NT2/D1 (cell line): Measurements from ENCODE around the gene PMEL.

ENCODE experiments used
- DNase-seq: peaks from one replicate; pipeline ENCODE4 v3.0.0-alpha.2; 2011; ENCODE audit warnings: low read depth, low spot score
- H3K27me3 ChIP-seq: 2 replicates; pipeline ENCODE4 v1.6.0; 2011; ENCODE audit warnings: mild to moderate bottlenecking; ENCODE audit not compliant: insufficient read length, insufficient read depth
- H3K36me3 ChIP-seq: 2 replicates; pipeline ENCODE4 v1.6.1; 2011; ENCODE audit warnings: mild to moderate bottlenecking, low read length, mixed read lengths; ENCODE audit not compliant: insufficient read depth, insufficient read length
- H3K4me1 ChIP-seq: 2 replicates; pipeline ENCODE4 v1.5.1; 2011; ENCODE audit not compliant: insufficient read depth, insufficient read length
- H3K4me3 ChIP-seq: 2 replicates; pipeline ENCODE4 v1.5.1; 2011; ENCODE audit warnings: low read depth; ENCODE audit not compliant: insufficient read length
- H3K9ac ChIP-seq: 2 replicates; pipeline ENCODE4 v1.6.0; 2011; ENCODE audit warnings: low read depth; ENCODE audit not compliant: insufficient read length
- H3K9me3 ChIP-seq: 2 replicates; pipeline ENCODE4 v1.5.1; 2011; ENCODE audit warnings: mild to moderate bottlenecking, low read length; ENCODE audit not compliant: insufficient read depth
- SUZ12 ChIP-seq: IDR thresholded peaks from 2 replicates; pipeline ENCODE4 v1.6.1; 2011; ENCODE audit not compliant: insufficient read length, insufficient read depth; ENCODE audit errors: extremely low read depth
- YY1 ChIP-seq: IDR thresholded peaks from 2 replicates; pipeline ENCODE4 v1.6.1; 2011; ENCODE audit not compliant: insufficient read length, insufficient read depth
- ZNF274 ChIP-seq: IDR thresholded peaks from 2 replicates; pipeline ENCODE4 v1.6.1; 2011; ENCODE audit warnings: mild to moderate bottlenecking, low read depth, low read length

PMEL gene

DNA sequence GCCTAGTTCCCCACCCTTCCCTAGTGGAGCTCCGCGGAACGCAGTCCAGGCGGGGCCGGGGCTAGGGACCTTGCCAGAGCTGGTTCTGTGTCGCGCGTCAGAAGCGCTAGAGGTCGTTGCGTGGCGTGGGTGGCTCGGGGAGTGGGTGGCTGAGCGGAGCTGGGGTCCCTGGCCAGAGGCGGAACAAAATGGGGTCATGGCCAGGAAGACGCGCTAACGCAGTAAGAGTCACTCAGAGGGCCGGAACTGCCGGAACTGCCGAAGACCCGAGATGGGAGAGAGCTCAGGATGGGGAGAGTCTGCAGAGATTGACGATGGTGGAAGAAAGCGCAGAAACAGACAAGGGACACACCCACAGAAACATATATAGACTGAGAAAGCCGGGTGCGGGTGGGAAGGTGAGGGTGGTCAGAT, 30.1 kb downstream of the PMEL start:
- Histone ChIP-seq H3K36me3 (peaks cover 35% of the 10 kb centered on the region), H3K27me3 (peaks cover 42% of the 10 kb centered on the region), H3K4me3 (no peak overlapping the region), H3K4me1 (peaks cover 11% of the 10 kb centered on the region), H3K9me3 (no peaks in the 10 kb centered on the region), H3K9ac (no peak overlapping the region)
- no peak for DNase-seq
- TF ChIP-seq YY1: no peak
- no peak for TF ChIP-seq SUZ12
- no peak for TF ChIP-seq ZNF274

DNA sequence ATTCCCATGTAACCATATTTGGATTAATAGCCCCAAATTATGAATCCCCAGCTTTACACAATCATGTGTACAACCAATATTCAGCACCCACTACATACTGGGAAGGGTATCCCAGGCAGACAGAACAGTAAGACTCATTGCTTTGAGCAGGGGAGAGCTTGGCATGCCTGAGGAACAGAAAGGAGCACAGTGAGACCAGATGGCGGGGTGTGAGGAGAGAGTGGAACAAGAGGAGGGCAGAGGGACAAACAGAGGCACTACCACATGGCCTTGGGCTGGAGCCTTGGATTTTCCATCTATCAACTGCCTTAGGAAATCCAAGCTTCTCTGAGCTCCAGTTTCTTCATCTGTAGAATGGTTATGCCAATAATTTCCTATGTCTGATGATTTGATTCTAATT, 31.1 kb downstream of the PMEL start:
- DNase-seq: no peak
- Histone ChIP-seq H3K9ac (no peak overlapping the region), H3K4me1 (peaks cover 6% of the 10 kb centered on the region), H3K9me3 (no peaks in the 10 kb centered on the region), H3K36me3 (peaks cover 30% of the 10 kb centered on the region), H3K27me3 (peaks cover 40% of the 10 kb centered on the region), H3K4me3 (no peak overlapping the region)
- no peak for TF ChIP-seq ZNF274

DNA sequence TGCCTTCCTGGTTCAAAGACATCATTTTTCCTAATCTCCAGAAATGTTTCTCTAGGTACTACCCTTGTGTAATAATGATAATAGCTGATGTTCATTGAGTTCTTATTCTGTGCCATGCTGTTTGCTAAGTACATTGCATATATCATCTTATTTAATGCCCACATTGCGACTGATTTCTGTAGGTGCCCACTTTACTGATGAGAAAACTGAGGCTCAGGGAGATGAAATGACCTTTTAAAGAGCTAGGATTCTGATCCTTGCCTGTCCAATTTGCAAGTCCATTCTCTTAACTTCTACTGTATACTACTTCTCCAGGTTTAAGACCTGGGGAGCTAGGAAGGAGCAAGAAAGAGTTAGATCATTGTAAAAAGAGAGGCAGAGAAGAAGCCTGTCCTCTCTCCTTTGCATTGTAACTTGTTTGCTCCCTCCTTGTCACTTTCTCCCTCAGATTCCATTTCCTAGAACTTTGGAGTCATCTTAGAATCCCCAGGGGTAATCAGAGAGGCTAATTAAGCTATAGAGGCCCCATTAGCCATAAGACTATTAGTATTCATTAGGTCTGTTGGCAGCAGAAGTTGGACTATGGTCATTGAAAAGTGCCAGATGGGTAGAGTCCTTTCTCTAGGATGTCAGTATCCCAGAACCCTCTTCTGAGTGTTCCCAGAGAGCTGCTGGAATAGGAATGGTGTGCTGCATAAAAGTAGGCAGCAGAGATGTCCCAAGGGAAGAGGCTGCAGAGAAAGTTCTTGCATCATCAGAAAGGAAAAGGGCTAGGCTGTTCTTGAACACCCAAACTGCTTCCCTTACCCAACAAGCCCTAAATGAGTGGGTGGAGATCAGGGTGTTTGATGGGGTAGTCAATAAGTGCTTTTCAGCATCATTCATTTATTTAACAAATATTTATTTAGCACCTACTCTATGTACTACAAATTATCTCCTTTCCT, 31.8 kb downstream of the PMEL start:
- Histone ChIP-seq H3K27me3 (peaks cover 35% of the 10 kb centered on the region), H3K4me1 (peaks cover 5% of the 10 kb centered on the region), H3K4me3 (no peak overlapping the region)

DNA sequence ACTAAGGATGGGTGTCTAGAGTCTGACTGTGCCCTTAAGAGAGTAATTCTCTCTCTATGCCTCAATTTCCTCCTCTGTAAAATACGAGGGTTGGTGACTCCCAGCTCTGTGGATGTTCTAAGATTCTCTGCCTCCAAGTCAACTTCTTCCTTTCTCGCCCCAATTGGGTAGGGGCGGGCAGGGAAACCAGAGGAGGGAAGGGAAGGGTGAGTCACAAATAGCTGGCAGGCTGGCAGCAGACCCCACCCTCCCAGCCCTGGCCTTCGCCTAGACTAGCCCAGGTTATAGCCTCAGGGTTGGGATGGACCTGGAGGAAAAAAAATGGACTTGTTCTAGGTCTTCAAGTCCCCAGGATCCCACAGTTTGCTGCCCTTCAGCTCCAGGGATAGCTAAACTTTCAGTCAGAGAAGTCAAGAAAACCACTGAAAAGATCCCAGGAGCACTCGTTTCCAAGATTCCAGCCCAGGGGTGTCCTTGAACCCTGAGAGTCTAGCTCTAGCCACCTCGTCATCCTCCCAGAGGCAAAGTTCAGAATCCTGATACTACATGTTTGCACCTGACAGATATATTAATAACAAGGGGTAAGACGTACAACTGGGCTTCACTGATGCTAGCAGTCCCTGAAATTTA, 32.6 kb downstream of the PMEL start:
- Histone ChIP-seq H3K4me1 (peaks cover 5% of the 10 kb centered on the region), H3K9ac (no peak overlapping the region), H3K4me3 (no peak overlapping the region), H3K27me3 (peaks cover 35% of the 10 kb centered on the region), H3K36me3 (peaks cover 18% of the 10 kb centered on the region), H3K9me3 (no peaks in the 10 kb centered on the region)
- no peak for DNase-seq
- TF ChIP-seq SUZ12 (no peak), ZNF274 (no peak), YY1 (no peak)

More for the DNA sequence above, 31.8 kb downstream of the PMEL start:
- no peak for DNase-seq
- Histone ChIP-seq H3K9ac (no peak overlapping the region), H3K9me3 (no peaks in the 10 kb centered on the region), H3K36me3 (peaks cover 26% of the 10 kb centered on the region)
- TF ChIP-seq YY1: no peak
- TF ChIP-seq SUZ12: no peak
- no peak for TF ChIP-seq ZNF274

DNA sequence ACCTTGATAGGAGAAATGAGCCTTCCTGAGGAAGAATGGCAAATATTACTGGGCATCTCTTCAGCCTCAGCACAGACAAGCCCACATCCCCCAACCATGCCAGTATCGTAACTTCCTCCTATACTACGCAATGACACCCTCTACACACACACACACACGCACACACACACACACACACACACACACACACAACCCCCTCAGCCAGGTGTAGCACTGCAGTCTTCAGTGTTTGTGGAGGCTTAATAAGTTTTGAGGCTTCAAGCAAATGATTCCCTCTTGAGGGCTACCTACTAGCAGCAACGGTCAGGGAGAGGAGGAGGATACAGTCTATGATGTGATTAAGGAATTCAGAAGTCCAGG, 33.3 kb downstream of the PMEL start:
- TF ChIP-seq ZNF274 (no peak), YY1 (no peak), SUZ12 (no peak)
- Histone ChIP-seq H3K27me3 (peaks cover 35% of the 10 kb centered on the region), H3K4me1 (peaks cover 5% of the 10 kb centered on the region), H3K9ac (peak overlapping the region; percentile 78), H3K36me3 (peaks cover 15% of the 10 kb centered on the region), H3K9me3 (no peaks in the 10 kb centered on the region), H3K4me3 (peak overlapping the region; percentile 66)
- no peak for DNase-seq

DNA sequence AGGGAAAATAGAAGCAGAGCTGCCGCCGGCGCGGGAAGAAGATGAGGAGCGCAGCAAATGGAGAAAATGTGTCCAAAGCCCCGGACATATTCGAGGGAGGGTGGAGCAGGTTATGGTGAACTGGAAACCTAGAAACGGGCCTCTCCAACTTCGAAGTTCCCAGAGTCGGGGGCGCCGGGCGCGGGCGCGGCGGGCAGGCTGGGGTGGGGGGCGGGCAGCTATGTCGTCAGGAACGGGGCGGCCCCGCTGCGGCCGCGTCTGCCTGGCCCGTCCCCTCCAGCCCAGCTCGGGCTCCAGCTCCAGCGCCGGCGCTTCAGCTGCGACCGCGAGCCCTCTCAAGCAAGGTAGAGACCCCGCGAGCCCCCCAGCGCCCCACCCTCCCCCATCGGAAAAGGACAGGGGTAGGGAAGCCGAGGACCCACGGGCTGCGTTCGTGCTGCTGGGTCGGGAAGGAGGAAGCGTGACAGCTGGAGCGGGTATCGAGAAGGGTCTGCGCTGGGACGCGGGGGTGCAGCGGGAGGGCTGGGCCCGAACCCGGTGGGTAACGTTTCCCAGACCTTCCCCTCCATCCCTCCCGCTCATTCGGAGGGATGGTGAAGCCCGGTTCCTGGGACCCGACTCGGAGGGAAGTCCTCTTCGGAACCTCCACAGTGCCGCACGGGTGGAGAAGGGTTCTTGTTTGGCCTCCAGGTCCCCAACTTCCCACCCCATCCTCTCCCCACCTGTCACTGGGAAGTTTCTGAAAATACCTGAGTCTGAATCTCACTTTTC, 33.9 kb downstream of the PMEL start:
- Histone ChIP-seq H3K4me1 (peaks cover 5% of the 10 kb centered on the region), H3K4me3 (peak overlapping the region; percentile 66), H3K9me3 (no peaks in the 10 kb centered on the region), H3K36me3 (peaks cover 10% of the 10 kb centered on the region), H3K9ac (peak overlapping the region; percentile 78), H3K27me3 (peaks cover 35% of the 10 kb centered on the region)
- DNase-seq: no peak
- TF ChIP-seq SUZ12: no peak
- TF ChIP-seq YY1: no peak
- TF ChIP-seq ZNF274: no peak
